ENCODE results near the gene NPEPPS.
"Not testable (repeated sequence)": the region's sequence is repeated elsewhere in the genome, so short reads cannot be mapped to it uniquely, and the experiment has no call there.

NPEPPS gene

DNA sequence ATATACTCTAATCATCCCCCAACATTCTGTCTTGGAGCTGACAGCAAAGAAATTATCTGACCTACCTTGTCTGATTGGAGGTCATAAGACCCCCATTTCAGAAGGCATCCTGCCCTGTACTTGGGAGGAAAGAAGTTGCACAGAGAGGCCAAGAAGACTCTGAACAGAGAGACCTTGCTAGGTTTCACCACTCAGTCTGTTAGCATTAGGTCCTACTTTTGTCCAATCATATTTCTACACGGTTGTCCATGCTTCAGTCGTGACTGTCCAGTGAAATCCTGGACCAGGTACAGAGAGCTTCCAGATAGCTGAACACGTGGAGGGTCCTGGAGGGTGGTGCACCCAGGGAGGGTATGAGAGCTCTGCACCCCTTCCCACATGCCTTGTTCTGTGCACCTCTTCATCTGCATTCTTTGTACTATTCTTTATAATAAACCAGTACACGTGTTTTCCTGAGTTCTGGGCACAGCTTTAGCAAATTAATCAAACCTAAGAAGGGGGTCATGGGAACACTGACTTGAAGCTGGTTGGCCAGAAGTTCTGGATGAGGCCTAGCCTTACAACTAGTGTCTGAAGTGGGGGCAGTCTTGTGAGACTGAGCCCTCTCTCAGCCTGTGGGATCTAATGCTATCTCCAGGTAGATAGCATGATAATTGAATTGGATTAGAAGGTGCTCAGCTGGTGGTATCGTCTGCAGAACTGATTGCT, 30.9 kb downstream of the NPEPPS start:
- not testable (repeated sequence) for H3K9ac ChIP-seq (ENCODE audit: low read length); H3K4ac ChIP-seq (ENCODE audit: low read depth, low read length); H4K91ac ChIP-seq (ENCODE audit: low read depth, low read length); H3K9me3 ChIP-seq (ENCODE audit: insufficient read depth, low read depth, low read length); H2BK12ac ChIP-seq (ENCODE audit: low read length); H3K27ac ChIP-seq (ENCODE audit: low read depth, low read length); H3K79me1 ChIP-seq (ENCODE audit: low read length); H3K23ac ChIP-seq (ENCODE audit: low read length); H3K4me3 ChIP-seq (ENCODE audit: low read depth, low read length); H4K12ac ChIP-seq (ENCODE audit: low read depth, low read length); H2AK5ac ChIP-seq (ENCODE audit: low read length); H3K4me1 ChIP-seq (ENCODE audit: control insufficient read depth in 1 of 2, insufficient read depth in 2 of 2, low read length in 2 of 2); H4K8ac ChIP-seq (ENCODE audit: low read depth, low read length); DNase-seq; H2AFZ ChIP-seq (ENCODE audit: insufficient read depth, low read length, poor library complexity); H3K79me2 ChIP-seq (ENCODE audit: control insufficient read depth, insufficient read depth, low read length, poor library complexity); H3K36me3 ChIP-seq (ENCODE audit: control insufficient read depth in 1 of 2, insufficient read depth in 2 of 2, low read length in 2 of 2); H3K4me2 ChIP-seq (ENCODE audit: low read length); H2BK120ac ChIP-seq (ENCODE audit: insufficient read depth, low read length, poor library complexity); H3K14ac ChIP-seq (ENCODE audit: low read length); H3K27me3 ChIP-seq (ENCODE audit: insufficient read depth, low read length); H2BK5ac ChIP-seq (ENCODE audit: low read depth, low read length, poor library complexity); H3K18ac ChIP-seq (ENCODE audit: low read length)
- no CpG with 5 or more reads among the region's 5 CpGs for WGBS (ENCODE audit: extremely low coverage, insufficient coverage, insufficient read length)

DNA sequence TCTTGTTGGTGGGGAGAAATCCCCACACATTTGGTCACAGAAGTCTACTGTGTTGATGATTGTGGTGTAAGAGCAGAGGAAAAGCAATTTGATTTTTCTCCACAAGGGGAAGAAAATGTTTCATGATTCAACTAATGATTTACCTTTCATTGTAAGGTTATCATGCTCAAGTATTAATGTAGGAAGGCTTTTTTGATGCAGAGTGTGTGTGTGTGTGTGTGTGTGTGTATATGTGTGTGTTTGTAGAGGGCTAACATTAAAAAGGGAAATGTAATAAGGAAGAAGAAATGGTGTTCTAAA, 31.4 kb downstream of the NPEPPS start:
- not testable (repeated sequence) for H4K12ac ChIP-seq (ENCODE audit: low read depth, low read length); H3K4me1 ChIP-seq (ENCODE audit: control insufficient read depth in 1 of 2, insufficient read depth in 2 of 2, low read length in 2 of 2); H3K23ac ChIP-seq (ENCODE audit: low read length); H4K91ac ChIP-seq (ENCODE audit: low read depth, low read length); H3K79me1 ChIP-seq (ENCODE audit: low read length); H3K4me2 ChIP-seq (ENCODE audit: low read length); H3K79me2 ChIP-seq (ENCODE audit: control insufficient read depth, insufficient read depth, low read length, poor library complexity); H2BK5ac ChIP-seq (ENCODE audit: low read depth, low read length, poor library complexity); H2AFZ ChIP-seq (ENCODE audit: insufficient read depth, low read length, poor library complexity); H3K18ac ChIP-seq (ENCODE audit: low read length); H4K8ac ChIP-seq (ENCODE audit: low read depth, low read length); H3K27ac ChIP-seq (ENCODE audit: low read depth, low read length); DNase-seq; H3K9me3 ChIP-seq (ENCODE audit: insufficient read depth, low read depth, low read length); H2AK5ac ChIP-seq (ENCODE audit: low read length); H3K27me3 ChIP-seq (ENCODE audit: insufficient read depth, low read length); H3K9ac ChIP-seq (ENCODE audit: low read length); H3K14ac ChIP-seq (ENCODE audit: low read length); H3K4me3 ChIP-seq (ENCODE audit: low read depth, low read length); H3K36me3 ChIP-seq (ENCODE audit: control insufficient read depth in 1 of 2, insufficient read depth in 2 of 2, low read length in 2 of 2); H3K4ac ChIP-seq (ENCODE audit: low read depth, low read length); H2BK12ac ChIP-seq (ENCODE audit: low read length); H2BK120ac ChIP-seq (ENCODE audit: insufficient read depth, low read length, poor library complexity)

DNA sequence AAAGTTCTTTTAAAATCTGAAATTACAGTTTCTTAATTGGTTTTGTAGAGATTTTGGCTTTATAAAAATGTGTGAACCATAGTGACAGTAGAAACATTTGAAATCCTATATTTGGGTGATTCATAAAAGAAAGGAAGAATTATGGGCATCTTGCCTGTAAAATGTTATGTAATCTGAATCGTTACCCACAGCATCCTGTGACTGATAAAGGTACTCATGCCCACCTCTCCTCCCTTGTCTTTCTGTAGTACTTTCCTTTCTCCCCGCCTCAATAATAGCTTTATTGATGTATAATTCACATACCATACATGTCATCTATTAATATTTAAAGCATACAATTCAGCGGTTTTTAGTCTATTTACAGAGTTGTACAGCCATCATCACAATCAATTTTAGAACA, 36.4 kb downstream of the NPEPPS start:
- not testable (repeated sequence) for H3K23ac ChIP-seq (ENCODE audit: low read length); H3K14ac ChIP-seq (ENCODE audit: low read length); H3K79me2 ChIP-seq (ENCODE audit: control insufficient read depth, insufficient read depth, low read length, poor library complexity); H2AK5ac ChIP-seq (ENCODE audit: low read length); H3K4ac ChIP-seq (ENCODE audit: low read depth, low read length); H2BK120ac ChIP-seq (ENCODE audit: insufficient read depth, low read length, poor library complexity); H4K8ac ChIP-seq (ENCODE audit: low read depth, low read length); H3K4me2 ChIP-seq (ENCODE audit: low read length); H4K91ac ChIP-seq (ENCODE audit: low read depth, low read length); H3K9ac ChIP-seq (ENCODE audit: low read length); H4K12ac ChIP-seq (ENCODE audit: low read depth, low read length); H3K27ac ChIP-seq (ENCODE audit: low read depth, low read length); H3K18ac ChIP-seq (ENCODE audit: low read length); H3K4me1 ChIP-seq (ENCODE audit: control insufficient read depth in 1 of 2, insufficient read depth in 2 of 2, low read length in 2 of 2); H3K27me3 ChIP-seq (ENCODE audit: insufficient read depth, low read length); DNase-seq; H3K4me3 ChIP-seq (ENCODE audit: low read depth, low read length); H2BK12ac ChIP-seq (ENCODE audit: low read length); H3K79me1 ChIP-seq (ENCODE audit: low read length); H2BK5ac ChIP-seq (ENCODE audit: low read depth, low read length, poor library complexity); H3K9me3 ChIP-seq (ENCODE audit: insufficient read depth, low read depth, low read length); H2AFZ ChIP-seq (ENCODE audit: insufficient read depth, low read length, poor library complexity)
- H3K36me3 ChIP-seq (ENCODE audit: control insufficient read depth in 1 of 2, insufficient read depth in 2 of 2, low read length in 2 of 2): peaks cover 3 to 10% of the 10 kb centered on the region in 2 experiments
- WGBS (ENCODE audit: extremely low coverage, insufficient coverage, insufficient read length): no CpG with 5 or more reads among the region's 3 CpGs

DNA sequence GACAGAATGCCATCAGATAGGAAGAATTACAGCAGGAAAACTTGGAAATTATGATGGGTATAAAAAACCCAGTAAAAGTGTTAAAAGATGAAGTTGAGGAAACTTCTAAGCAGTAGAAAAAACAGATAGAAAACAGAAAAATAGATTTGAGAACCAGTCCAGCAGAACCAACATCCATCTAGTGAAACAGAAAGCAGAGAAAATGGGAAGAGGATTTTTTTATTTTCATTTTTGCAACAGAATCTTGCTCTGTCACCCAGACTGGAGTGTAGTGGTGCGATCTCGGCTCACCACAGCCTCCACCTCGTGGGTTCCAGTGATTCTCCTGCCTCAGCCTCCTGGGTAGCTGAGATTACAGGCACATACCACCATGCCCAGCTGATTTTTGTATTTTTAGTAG, 41.7 kb downstream of the NPEPPS start:
- WGBS (ENCODE audit: extremely low coverage, insufficient coverage, insufficient read length): no CpG with 5 or more reads among the region's 3 CpGs
- not testable (repeated sequence) for H2BK120ac ChIP-seq (ENCODE audit: insufficient read depth, low read length, poor library complexity); H3K36me3 ChIP-seq (ENCODE audit: control insufficient read depth in 1 of 2, insufficient read depth in 2 of 2, low read length in 2 of 2); H4K91ac ChIP-seq (ENCODE audit: low read depth, low read length); H4K8ac ChIP-seq (ENCODE audit: low read depth, low read length); H3K9ac ChIP-seq (ENCODE audit: low read length); H3K18ac ChIP-seq (ENCODE audit: low read length); H3K79me2 ChIP-seq (ENCODE audit: control insufficient read depth, insufficient read depth, low read length, poor library complexity); H3K27ac ChIP-seq (ENCODE audit: low read depth, low read length); H3K4me3 ChIP-seq (ENCODE audit: low read depth, low read length); H3K4me2 ChIP-seq (ENCODE audit: low read length); H3K4ac ChIP-seq (ENCODE audit: low read depth, low read length); H3K27me3 ChIP-seq (ENCODE audit: insufficient read depth, low read length); H4K12ac ChIP-seq (ENCODE audit: low read depth, low read length); H3K23ac ChIP-seq (ENCODE audit: low read length); H3K9me3 ChIP-seq (ENCODE audit: insufficient read depth, low read depth, low read length); H2BK12ac ChIP-seq (ENCODE audit: low read length); H3K79me1 ChIP-seq (ENCODE audit: low read length); H2AFZ ChIP-seq (ENCODE audit: insufficient read depth, low read length, poor library complexity); H3K4me1 ChIP-seq (ENCODE audit: control insufficient read depth in 1 of 2, insufficient read depth in 2 of 2, low read length in 2 of 2); DNase-seq; H2BK5ac ChIP-seq (ENCODE audit: low read depth, low read length, poor library complexity); H2AK5ac ChIP-seq (ENCODE audit: low read length); H3K14ac ChIP-seq (ENCODE audit: low read length)

Measured in trophoblast cell (in vitro differentiated cells and primary cell).